ENCODE results near the gene MSX1.
"Not testable (repeated sequence)": the region's sequence is repeated elsewhere in the genome, so short reads cannot be mapped to it uniquely, and the experiment has no call there.

The MSX1 gene

GRCh38 chr4:4859325-4859798, at the start of gene MSX1:
MSX1 (plus strand) TSS chr4:4859665; CDS start chr4:4859900, 235 bp downstream.
- peak; percentile 92 for DNase-seq (ENCODE audit: low spot score)

- no peak for DNase-seq (ENCODE audit: low spot score)
These were observed 49.2 kb upstream of the MSX1 start for GRCh38 chr4:4810092-4810774.

- DNase-seq (ENCODE audit: low spot score): no peak
These were observed 48.7 kb upstream of the MSX1 start for GRCh38 chr4:4810778-4811177.

GRCh38 chr4:4812145-4812794, 47.2 kb upstream of the MSX1 start:
- DNase-seq (ENCODE audit: low spot score): no peak

GRCh38 chr4:4818415-4819212, 40.9 kb upstream of the MSX1 start:
- DNase-seq (ENCODE audit: low spot score): no peak

GRCh38 chr4:4819213-4819606, 40.3 kb upstream of the MSX1 start:
- DNase-seq (ENCODE audit: low spot score): no peak

GRCh38 chr4:4820261-4820660, 39.2 kb upstream of the MSX1 start:
- no peak for DNase-seq (ENCODE audit: low spot score)

GRCh38 chr4:4820739-4821138, 38.7 kb upstream of the MSX1 start:
- DNase-seq (ENCODE audit: low spot score): no peak

GRCh38 chr4:4821577-4821976, 37.9 kb upstream of the MSX1 start:
- DNase-seq (ENCODE audit: low spot score): no peak

- DNase-seq (ENCODE audit: low spot score): not testable (repeated sequence)
These were observed 37.2 kb upstream of the MSX1 start for GRCh38 chr4:4822286-4822685.

GRCh38 chr4:4823621-4824162, 35.8 kb upstream of the MSX1 start:
- DNase-seq (ENCODE audit: low spot score): no peak

- DNase-seq (ENCODE audit: low spot score): no peak
These were observed 35.2 kb upstream of the MSX1 start for GRCh38 chr4:4824232-4824631.

- no peak for DNase-seq (ENCODE audit: low spot score)
These were observed 34.0 kb upstream of the MSX1 start for GRCh38 chr4:4825431-4825830.

- no peak for DNase-seq (ENCODE audit: low spot score)
These were observed 29.6 kb upstream of the MSX1 start for GRCh38 chr4:4829837-4830236.

- no peak for DNase-seq (ENCODE audit: low spot score)
These were observed 28.2 kb upstream of the MSX1 start for GRCh38 chr4:4831266-4831665.

GRCh38 chr4:4831825-4832224, 27.6 kb upstream of the MSX1 start:
- DNase-seq (ENCODE audit: low spot score): no peak

- DNase-seq (ENCODE audit: low spot score): no peak
These were observed 23.4 kb upstream of the MSX1 start for GRCh38 chr4:4836044-4836443.

- no peak for DNase-seq (ENCODE audit: low spot score)
These were observed 22.1 kb upstream of the MSX1 start for GRCh38 chr4:4837316-4837715.

- no peak for DNase-seq (ENCODE audit: low spot score)
These were observed 21.2 kb upstream of the MSX1 start for GRCh38 chr4:4838051-4838935.

GRCh38 chr4:4838936-4839810, 20.3 kb upstream of the MSX1 start:
- DNase-seq (ENCODE audit: low spot score): no peak

GRCh38 chr4:4840351-4840750, 19.1 kb upstream of the MSX1 start:
- DNase-seq (ENCODE audit: low spot score): no peak

All from HuH-7 (cell line).